GM19324 (cell line): ENCODE measurements around the gene RPTOR.

Experiments used
- ATAC-seq: cut with Tn5 transposase; IDR thresholded peaks from one replicate; pipeline ENCODE4 v1.9.1; 2021; ENCODE audit warnings: mild to moderate bottlenecking, moderate library complexity; ENCODE audit not compliant: unreplicated experiment, low FRiP score

The RPTOR gene

DNA sequence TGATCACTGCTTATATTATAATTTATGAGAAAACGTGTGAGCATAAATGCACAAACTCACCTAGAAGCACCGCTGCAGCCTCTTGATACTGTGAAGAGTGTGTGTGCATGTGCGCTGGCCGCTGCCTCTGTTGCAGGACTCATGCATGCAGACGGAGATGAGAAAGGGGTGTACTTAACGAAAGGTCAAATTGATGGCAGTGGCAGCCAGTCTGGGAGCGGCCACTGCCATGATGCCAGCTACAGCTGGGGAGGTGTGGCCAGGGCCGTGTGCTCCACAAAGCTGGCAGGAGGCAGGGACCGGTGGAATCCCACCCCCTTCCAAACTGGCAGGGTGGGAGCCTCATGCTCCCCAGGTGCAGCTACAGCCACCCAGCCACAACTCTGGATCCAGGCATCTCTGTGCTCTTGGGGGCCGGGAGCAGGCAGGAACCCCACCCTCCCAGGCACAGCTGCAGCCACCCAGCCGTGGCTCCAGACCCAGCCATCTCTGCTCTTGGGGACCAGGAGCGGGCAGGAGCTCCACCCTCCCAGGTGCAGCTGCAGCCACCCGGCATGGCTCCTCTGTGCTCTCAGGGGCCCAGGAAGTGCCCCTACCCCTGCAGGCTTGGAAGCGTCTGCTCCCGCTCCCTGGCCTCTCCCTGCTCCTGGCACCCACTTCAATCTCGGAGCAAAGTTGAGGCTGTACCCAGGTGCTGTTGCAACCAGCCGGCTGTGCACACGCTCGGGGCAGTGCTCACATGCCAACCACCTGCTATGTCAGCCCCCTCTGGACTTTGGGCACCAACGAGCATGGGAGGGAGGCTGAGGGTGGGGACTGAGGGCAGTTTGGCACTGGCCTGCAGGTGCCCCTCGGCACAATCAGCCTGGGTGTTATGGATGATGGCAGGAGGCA lies 369.5 kb downstream of the RPTOR start:
- ATAC-seq = no peak

DNA sequence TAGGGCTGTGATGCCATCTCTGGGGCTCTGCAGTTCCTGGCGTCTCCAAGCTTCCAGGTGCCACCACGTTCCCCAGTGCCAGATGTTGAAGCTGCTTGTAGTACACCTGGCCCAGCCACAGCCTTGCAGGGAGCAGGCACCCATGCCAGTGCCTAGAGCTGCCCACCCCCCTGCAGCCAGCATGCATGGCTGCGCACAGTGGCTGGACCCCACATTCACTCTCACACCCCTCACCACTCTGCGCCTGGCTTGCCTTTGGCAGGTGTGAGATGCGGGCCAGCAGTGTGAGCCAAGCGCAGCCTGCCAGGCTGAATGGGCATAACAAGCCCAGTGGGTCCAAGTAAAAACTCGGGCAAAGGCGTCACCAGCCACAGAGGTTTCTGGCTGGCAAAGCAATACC lies 371.6 kb downstream of the RPTOR start:
- ATAC-seq = no peak

DNA sequence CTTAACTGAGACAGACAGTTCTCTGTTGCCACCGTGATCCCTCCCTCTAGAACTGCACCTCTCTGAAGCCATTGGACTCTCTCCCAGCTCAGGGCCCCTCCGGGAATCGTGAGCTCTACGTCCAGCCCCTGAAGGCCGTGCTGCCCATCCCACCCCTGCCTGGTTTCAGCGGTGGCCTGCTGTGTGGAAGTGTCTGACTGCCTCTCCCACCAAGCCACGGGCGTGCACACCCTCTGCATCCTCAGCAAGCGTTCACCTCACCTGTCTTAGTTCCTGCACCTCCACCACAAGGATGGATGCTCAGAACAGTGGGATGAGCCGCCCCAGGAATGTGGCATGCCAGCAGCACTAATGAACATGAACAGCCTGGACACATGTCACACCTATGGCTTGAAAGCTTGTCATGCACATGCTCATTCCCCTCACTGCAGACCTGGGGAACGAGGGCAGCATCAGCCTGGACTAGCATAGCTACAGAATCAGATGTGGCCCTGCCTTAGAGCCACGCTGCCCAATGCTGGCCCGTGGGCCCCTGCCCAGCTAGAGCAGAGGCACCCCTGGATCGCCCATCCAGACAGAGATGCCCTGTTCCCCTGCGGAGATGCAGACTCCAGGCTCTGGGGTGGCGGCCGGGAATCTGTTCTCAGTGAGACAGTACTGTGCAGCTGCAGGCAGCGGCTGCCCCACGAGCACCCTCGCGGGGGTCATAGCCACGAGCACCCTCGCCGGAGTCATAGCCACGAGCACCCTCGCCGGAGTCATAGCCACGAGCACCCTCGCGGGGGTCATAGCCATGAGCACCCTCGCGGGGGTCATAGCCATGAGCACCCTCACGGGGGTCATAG lies 373.3 kb downstream of the RPTOR start:
- no peak for ATAC-seq

DNA sequence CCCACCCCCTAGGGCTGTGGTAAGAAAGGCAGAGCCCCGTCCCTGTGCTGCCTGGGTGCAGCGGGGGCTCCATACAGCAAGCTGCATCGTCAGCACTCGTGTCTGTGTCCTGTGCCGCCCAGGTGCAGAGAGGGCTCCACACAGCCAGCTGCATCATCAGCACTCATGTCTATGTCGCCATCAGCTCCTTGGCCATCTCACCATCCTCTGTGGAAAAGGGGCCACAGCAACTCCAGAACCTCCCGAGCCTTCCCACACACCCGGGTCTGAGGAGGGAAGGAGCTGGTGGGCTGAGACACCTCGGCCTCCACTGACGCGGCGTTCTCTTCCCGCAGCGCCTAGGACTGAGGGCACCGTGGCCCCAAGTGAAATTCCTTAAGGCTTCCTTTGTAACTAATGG lies 374.1 kb downstream of the RPTOR start:
- ATAC-seq = no peak

DNA sequence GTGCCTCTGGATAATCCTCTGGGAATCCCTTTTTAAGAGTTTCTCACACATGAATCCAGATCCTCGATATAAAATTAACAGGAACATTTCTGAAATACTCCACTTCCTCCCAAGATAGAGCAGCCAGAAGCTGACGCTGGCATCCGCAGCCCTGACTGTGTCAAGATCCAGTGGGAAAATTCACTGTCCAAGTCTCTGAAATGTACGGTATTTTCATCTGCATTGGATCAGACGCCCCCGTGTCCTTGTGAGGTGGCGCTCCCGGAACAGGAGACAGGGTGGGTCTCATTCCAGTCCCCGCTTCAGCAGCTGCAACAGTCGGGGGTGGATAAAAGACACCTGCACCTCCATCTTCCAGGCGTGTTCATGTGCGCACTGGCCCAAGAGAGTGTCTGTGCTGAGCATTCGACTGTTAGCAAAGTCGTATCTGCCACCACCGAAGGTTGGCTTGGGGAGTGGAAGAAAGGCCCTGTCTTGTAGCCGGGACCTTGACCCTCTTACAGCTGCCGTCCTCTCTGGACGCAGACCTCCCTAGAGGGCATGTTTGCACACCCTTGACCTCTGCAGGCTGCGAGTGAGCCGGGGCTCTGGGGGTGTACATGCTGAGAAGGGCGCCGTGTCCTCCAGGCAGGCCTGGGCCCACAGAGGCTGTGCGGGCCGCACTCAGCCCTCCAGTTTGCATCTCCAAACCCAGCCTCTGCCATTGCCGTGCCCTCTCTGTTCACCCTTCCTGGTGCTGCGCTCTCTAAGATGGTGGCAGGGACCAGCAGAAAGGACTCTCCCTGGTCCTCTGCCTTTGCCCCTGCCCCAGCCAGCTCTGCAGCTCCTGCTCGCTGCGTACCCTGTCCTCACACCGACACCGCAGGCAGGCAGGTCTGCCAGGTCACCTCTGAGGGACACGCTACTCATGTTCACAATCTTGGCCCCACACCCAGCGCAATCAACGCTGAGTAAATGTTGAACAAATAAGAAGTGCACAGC lies 375.0 kb downstream of the RPTOR start:
- ATAC-seq = no peak

DNA sequence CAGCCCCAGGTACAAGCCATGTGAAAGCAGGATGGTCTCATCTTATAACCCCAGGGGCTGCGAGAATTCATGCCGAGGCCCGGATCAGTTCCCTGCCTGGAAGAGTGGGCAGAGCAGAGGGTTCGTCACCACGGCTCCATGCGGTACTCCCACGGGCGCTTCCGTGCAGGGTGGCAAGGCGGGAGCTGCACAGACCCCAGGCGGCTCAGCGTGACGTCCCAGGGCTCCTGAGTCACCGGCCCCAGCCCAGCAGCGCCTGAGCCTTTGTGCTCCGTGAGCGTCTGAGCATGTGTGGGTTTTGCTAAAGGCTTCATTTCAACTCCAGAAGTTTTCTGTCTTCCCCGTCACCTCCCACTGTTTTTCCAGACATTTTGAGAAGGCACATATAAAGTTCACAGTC lies 375.8 kb downstream of the RPTOR start:
- no peak for ATAC-seq

DNA sequence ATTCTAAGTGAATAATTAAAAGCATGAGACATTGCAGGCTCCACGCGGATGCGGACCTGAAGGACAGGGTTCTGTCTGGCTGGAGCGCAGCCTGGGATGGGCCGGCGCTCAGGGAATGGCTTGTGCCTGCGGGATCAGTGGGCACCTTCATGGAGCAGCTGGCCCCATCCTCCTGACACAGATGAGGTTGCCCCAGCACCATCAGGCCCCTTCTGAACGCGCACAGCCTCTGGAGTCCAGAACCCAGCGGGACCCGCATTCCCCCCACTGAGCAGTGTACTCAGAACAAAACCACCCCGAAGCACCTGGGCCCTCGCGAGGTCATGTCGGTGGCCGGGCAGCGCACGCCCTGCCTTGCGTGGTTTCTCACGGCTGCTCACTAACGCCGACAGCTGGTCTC lies 376.5 kb downstream of the RPTOR start:
- ATAC-seq = no peak

DNA sequence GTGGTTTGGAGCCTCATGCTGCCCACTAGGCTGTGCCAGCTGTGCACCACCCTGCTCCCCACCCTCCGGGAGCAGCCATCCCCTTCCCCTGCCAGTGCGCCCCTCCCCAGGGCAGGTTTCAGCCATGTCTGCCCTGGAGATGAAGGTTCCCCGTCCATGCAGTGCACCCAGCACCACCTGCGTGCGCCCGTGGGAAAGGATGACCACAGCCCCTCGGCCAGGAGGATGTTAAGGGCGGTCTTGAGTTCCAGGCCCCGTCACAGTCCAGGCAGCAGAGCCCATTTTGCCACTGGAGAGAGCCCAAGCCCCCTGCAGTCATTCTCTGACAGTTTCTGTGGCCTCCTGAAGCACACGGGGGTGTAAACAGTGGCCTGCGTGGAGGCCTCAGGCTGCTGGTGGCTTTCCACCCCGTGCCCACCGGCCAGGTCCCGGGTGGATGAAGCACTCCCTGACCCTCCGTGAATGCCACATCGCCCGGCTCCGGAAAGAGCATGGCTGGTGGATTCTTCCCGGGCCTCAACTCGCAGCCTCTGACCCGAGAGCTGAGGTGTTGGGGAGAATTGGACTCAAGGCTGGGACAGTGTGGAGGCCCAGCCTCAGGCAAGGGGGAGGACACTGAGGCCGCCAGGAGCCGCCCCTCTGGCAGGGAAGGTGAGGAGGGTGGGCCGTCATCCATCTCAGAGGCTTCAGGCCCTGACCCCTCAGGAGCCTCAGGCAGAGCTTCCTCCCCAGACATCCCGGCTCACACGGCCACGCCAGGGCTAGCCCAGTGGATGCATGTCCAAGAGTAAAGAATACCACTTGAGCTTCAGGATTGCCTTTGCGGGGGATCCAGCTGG lies 377.3 kb downstream of the RPTOR start:
- ATAC-seq = no peak

DNA sequence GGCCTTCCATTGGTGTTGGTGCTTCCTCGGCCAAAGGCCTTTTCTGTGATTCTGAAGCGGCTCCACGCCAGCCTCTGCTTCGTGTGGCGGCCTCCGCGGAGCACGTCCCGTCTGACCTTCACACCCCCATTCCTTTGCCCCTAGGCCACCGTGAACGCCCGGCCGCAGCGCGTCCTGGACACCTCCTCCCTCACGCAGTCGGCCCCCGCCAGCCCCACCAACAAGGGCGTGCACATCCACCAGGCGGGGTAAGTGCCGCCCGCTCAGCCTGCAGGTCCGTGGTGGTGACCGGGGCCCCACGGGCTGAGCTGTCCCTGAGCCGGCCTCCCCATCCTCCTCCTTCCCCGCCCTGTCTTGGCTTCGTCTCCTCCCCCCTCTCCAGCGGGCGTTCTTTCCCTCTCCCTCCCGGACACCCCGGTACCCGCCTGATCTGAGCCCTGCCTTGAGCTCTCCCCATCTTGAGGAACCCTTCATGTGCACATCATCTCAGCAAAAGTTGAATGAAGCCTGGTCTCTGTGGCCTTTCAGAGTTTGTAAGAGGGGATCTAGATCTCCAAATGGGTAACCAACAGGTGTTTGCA lies 378.0 kb downstream of the RPTOR start:
- ATAC-seq = no peak

DNA sequence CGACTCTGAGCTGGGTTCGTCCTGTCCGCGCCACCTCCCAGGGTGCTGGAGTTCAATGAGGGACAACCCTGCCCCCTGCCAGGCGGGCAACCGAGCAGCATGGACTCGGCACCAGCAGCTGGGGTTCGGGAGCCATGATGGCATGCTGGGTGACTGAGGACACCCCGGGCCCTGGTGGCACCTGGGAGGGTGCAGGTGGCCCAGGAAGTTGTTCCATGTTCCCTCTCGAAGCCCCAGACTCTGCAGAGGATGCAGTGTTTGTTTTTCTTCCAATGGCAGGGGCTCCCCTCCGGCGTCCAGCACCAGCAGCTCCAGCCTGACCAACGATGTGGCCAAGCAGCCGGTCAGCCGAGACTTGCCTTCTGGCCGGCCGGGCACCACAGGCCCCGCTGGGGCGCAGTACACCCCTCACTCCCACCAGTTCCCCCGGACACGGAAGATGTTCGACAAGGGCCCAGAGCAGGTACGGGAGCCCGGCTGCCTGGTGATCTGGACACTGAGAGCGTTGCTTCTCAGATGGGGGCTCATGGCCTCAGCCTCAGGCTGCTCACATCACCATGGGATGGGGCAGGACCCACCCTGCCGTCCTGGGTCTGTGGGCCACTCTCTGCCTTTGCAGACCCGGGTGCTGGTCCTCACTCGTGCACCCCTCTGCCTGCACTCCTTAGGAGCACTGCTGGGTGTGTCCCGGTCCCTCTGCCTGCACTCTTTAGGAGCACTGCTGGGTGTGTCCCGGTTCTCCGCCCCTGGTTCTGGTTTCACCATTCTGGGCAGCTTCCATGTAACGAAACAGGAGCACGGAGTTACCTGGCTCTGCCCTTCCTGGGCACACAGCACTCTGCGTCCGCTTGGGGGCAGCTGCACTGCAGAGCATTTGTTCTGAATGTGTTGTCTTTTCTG lies 378.8 kb downstream of the RPTOR start:
- ATAC-seq = no peak

DNA sequence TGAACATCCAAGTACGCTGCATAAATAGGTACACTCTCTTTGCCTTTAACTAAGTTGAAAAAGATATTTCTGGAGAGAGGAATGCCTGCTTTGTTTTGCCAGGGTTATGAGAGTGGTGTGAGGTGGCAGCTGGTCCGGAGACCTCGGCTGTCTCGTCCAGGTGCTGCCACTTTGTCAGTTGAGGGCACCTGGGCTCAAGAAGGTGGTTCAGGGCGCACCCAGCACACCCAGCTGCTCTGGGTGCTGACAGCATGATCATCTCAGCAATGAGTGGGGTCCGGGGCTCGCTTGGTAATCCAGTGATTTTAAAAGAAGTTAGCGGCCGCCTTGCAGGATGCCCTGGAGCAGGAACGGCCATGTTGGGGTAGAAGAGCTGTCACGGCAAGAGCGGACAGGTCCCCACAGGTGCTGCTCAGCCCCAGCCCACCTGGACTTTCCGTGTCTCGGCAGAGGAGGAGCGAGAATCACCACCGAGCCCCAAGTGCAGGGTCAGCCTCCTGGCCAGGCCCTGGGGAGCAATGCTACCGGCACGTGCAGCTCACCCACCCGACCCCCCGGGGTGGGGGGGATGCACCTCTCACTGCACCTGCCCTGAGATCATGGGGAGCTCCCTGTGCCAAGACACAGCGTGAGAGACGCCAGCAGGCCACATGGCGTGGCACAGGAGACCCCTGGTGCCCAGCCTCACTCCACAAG lies 379.6 kb downstream of the RPTOR start:
- ATAC-seq = no peak

DNA sequence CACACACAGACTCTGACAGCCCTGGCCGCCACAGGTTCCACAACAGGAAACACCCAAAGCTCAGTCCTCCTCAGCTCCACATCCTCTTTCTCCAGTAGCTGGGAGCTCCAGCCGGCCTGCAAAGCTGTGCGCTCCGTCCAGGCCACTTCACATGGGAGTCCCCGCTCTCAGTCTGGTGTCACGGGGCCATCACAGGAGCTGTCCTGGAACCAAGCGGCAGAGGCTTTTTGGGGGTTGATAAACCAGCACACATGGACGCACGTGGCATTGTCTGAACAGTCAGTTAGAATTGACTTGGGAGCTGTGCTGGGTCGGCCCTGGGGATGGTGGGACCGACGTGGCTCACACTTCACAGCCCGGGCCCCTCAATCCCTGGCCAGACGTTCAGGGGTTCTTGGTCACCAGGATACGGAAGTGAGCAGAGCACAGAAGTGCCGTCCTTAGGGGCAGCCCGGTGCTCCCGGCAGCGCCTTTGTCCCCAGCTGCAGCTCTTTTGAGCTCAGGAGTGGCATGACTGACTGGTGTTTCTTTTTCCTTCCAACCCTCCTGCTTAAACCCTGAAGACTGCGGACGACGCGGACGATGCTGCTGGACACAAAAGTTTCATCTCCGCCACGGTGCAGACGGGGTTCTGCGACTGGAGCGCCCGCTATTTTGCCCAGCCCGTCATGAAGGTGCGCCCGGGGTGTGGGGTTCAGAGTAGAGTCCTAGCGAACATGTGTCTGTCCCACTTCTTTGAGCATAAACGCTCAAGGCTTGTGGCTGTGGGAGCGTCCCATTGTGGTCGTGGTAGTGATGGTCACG lies 380.4 kb downstream of the RPTOR start:
- no peak for ATAC-seq

DNA sequence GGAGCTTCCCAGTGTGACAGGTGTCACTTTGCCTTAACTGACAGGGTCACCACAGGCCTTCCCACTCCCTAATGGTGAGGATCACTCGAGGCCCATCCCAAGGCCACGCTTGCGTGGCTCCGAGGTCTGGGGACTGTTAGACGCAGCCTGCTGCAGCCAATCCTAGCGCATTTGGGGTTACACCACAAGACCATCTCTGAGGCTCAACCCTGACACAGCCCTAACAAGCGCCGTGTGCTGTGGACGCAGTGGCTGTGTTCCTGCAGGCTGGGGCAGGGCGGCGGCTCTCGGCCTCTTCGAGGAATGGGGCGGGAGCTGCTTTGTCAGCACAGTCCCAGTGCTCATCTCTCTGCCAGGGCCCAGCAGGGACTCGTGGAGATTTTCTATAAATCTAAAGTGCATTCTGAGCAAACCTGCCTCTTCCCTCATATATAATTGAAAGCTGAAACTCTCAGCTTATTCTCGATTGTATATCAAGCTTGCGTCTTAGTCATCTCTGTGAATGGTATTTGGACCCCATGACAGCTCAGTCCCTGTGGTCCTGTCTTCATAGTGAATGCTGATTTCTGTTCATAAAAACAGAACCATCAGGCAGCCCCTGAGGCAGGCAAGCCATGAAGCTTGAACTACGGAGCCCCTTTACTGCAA lies 381.2 kb downstream of the RPTOR start:
- ATAC-seq = no peak

DNA sequence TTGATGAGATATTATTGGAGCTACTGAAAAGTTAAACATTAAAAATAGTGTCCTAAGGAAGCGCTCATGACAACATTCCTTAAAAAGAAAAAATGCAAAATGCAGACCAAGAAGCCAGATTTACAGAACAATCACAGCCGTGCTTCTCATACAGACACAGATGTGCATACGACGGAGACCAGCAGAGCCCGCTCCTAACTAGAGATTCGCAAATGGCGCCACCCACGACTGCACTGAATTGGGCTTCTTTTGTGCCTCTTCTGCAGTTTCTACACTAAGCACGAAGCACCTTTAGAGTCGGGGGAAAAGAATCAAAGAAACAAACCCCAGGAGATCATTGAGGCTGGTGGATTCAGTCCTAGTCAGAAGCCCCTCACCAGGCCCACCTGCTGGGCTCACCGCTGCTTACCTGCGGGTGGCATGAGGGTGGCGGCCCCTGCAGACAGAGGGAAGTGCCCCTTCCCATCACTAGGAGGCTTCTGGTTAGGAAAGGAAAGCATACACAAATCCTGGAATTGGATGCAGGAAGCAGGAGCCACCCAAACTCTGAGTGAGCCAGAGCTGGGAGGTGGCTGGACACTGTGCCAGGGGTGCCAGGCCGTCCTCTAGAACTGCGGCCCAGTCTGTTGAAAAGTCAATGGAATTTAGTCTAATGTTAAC lies 382.1 kb downstream of the RPTOR start:
- no peak for ATAC-seq

DNA sequence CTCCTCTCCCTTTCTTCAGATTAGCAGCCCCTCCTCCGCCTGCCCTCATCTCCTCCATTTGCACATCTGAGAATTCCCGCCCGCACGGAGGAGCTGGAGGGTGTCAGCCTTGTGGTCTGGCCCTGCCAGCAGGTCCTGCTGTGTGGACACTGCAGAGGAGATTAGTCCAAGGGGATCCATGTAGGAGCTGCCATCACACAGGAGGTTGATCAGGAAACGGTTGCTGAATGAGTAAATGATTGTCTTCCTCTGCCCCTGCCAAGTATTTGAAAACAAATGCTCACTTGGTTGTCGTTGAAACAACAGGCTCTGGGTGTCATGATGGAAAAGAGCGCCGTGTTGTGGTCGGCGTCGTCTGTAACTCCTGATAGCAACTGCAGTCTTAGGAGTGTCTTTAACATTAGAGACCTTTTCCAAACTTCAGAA lies 383.2 kb downstream of the RPTOR start:
- ATAC-seq = no peak

DNA sequence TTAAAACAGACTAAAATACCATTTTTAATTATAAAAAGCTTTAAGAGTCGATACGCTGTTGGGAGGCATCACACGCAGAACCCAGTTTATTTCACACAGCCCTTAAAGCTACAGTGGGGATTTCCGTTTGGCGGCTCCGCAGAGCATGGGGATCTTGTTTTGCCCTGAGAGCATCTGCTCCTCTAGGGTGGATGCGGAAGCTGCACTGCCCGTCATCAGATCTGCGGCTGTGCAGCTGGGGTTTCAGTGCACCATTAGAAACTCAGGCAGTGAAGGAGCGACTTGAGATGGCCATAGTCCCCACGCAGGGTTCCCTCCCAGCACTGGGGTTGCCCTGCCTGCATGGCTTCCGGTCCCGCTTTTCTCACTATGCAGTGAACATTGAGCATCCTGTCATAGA lies 384.8 kb downstream of the RPTOR start:
- ATAC-seq = no peak
